HepG2 (cell line): Measurements from ENCODE around the gene HRCT1. TPM values are rescaled to one million over a fixed set of nuclear protein-coding genes. Genes with fewer than 3 reads are reported as not detected.

Experiments used
- NCOA2 ChIP-seq: sonication (generic); formaldehyde crosslinking; IDR thresholded peaks from 2 replicates; pipeline ENCODE4 v1.8.0; 2022; ENCODE audit warnings: inconsistent platforms
- NFIC ChIP-seq: IDR thresholded peaks from 2 replicates; pipeline ENCODE4 v1.6.1; 2012; ENCODE audit warnings: mild to moderate bottlenecking, low read length, inconsistent platforms
- NR2F1 ChIP-seq, 2 experiments: fragments of 450-650 bp in 1 of 2; formaldehyde crosslinking in 1 of 2; IDR thresholded peaks; 2 replicates each; pipeline versions ENCODE4 v1.5.0 to v1.6.1; 2016 to 2020; ENCODE audit warnings: mild to moderate bottlenecking in 1 of 2, missing compliant biosample characterization in 1 of 2, missing genetic modification reagents in 1 of 2, moderate library complexity in 1 of 2
- RARA ChIP-seq: IDR thresholded peaks from 2 replicates; pipeline ENCODE4 v1.6.1; 2016; ENCODE audit warnings: missing genetic modification reagents, missing compliant biosample characterization
- RARG ChIP-seq: sonication (generic); formaldehyde crosslinking; IDR thresholded peaks from 2 replicates; pipeline ENCODE4 v1.4.0; 2020; ENCODE audit warnings: low read depth, mild to moderate bottlenecking, missing genetic modification reagents
- RCOR2 ChIP-seq: IDR thresholded peaks from 2 replicates; pipeline ENCODE4 v1.6.1; 2016; ENCODE audit warnings: missing biosample characterization, missing genetic modification reagents
- RXRB ChIP-seq: IDR thresholded peaks from 2 replicates; pipeline ENCODE4 v1.6.1; 2016; ENCODE audit warnings: borderline replicate concordance, missing genetic modification reagents, missing compliant biosample characterization
- SAP130 ChIP-seq: IDR thresholded peaks from 2 replicates; pipeline ENCODE4 v1.6.1; 2016; ENCODE audit warnings: low read depth
- ZNF292 ChIP-seq: sonication (generic); formaldehyde crosslinking; IDR thresholded peaks from 2 replicates; pipeline ENCODE4 v1.8.1; 2022; ENCODE audit warnings: mild to moderate bottlenecking, low read depth, missing genetic modification reagents, borderline replicate concordance
- ZNF619 ChIP-seq: sonication (generic); formaldehyde crosslinking; IDR thresholded peaks from 2 replicates; pipeline ENCODE4 v1.4.0; 2020; ENCODE audit warnings: mild to moderate bottlenecking, missing genetic modification reagents
- ZNF879 ChIP-seq: sonication (generic); formaldehyde crosslinking; IDR thresholded peaks from 2 replicates; pipeline ENCODE4 v1.8.1; 2023; ENCODE audit warnings: missing genetic modification reagents
- polyA plus RNA-seq, 8 experiments: library from polyadenylated mRNA; depleted of rRNA in 3 of 8; stranded (reverse) in 7 of 8; unstranded in 1 of 8; fragments of >200 nt; fragmentation: Illumina TruSeq in 4 of 8; extraction: Trizol in 4 of 8; gene quantifications; 2 replicates each; pipeline versions ENCODE4 v1.2.1 to v1.2.3, GENCODE V29; 2011 to 2016; ENCODE audit warnings: low read depth in 4 of 8, missing spikeins in 1 of 8, mixed read lengths in 1 of 8; ENCODE audit not compliant: insufficient read depth in 1 of 8
- total RNA-seq, 5 experiments: library from RNA; depleted of rRNA; stranded (reverse); fragments of >200 nt; fragmentation: Illumina TruSeq; extraction: Trizol; gene quantifications; 2 replicates each; pipeline ENCODE4 v1.2.3, GENCODE V29; 2016; ENCODE audit warnings: low read depth in 1 of 5
- TF ChIP-seq, protein P1 (sequence below): sonication (generic); formaldehyde crosslinking; IDR thresholded peaks from 2 replicates; pipeline ENCODE4 v1.9.0; 2022; ENCODE audit warnings: low read depth, missing genetic modification reagents
- TF ChIP-seq, protein P2 (sequence below): IDR thresholded peaks from 2 replicates; pipeline ENCODE4 v1.6.1; 2016; ENCODE audit warnings: missing compliant biosample characterization, missing genetic modification reagents, borderline replicate concordance
- TF ChIP-seq, protein P3 (sequence below): sonication (generic); formaldehyde crosslinking; IDR thresholded peaks from 2 replicates; pipeline ENCODE4 v1.4.0; 2020; ENCODE audit warnings: missing genetic modification reagents
- TF ChIP-seq, protein P4 (sequence below): sonication (generic); formaldehyde crosslinking; IDR thresholded peaks from 2 replicates; pipeline ENCODE4 v1.8.1; 2023; ENCODE audit warnings: mild to moderate bottlenecking, missing genetic modification reagents
- TF ChIP-seq, protein P5 (sequence below): sonication (generic); formaldehyde crosslinking; IDR thresholded peaks from 2 replicates; pipeline ENCODE4 v1.9.0; 2021; ENCODE audit warnings: mild to moderate bottlenecking, missing genetic modification reagents

The HRCT1 gene
- total and polyA plus RNA-seq, 2 of the 13 experiments (the other 11 are each of a cell fraction or from before 2014, with no cell fraction given) = 0.13 TPM; not detected in 1

DNA sequence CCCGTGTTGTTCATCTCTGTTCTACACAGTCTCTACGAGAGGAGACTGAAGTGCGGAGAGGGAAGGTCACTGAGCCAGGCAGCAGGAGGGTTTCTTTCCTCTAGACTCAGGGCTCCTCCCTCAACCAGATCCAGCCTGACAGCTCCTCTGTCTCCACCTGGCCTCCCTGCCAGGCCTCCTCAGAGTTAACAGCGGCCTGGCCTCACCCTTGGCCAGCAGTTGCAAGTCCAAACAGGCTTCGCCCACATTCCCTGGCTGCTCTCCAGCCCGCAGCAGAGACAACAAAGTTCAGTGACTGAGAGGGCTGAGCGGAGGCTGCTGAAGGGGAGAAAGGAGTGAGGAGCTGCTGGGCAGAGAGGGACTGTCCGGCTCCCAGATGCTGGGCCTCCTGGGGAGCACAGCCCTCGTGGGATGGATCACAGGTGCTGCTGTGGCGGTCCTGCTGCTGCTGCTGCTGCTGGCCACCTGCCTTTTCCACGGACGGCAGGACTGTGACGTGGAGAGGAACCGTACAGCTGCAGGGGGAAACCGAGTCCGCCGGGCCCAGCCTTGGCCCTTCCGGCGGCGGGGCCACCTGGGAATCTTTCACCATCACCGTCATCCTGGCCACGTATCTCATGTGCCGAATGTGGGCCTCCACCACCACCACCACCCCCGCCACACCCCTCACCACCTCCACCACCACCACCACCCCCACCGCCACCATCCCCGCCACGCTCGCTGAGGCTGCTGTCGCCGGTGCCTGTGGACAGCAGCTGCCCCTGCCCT is at the start of gene HRCT1 (continued):
- TF ChIP-seq RCOR2 (CRISPR knock-in tag) (peak; percentile 72; the same call in 1 of the 2 replicates), NR2F1 (CRISPR knock-in tag; IDR thresholded peaks at IDR 0.05) (0 out of 4 replicates have a peak, but pooled peaks of 1 of the 2 experiments have one; percentile 13), ZNF292 (CRISPR knock-in tag) (peak; percentile 95), ZNF879 (no peak), ZNF619 (0 out of 2 replicates have a peak, but pooled peaks have one; percentile 39), RARG (CRISPR knock-in tag) (no peak), NCOA2 (CRISPR knock-in tag) (peak; percentile 41; the same call in 1 of the 2 replicates), RXRB (CRISPR knock-in tag) (peak; percentile 69; the same call in 1 of the 2 replicates), NFIC (no peak), SAP130 (CRISPR knock-in tag) (peak; percentile 71), RARA (CRISPR knock-in tag) (peak; percentile 28; the same call in 1 of the 2 replicates)
- TF ChIP-seq, protein P1, sequence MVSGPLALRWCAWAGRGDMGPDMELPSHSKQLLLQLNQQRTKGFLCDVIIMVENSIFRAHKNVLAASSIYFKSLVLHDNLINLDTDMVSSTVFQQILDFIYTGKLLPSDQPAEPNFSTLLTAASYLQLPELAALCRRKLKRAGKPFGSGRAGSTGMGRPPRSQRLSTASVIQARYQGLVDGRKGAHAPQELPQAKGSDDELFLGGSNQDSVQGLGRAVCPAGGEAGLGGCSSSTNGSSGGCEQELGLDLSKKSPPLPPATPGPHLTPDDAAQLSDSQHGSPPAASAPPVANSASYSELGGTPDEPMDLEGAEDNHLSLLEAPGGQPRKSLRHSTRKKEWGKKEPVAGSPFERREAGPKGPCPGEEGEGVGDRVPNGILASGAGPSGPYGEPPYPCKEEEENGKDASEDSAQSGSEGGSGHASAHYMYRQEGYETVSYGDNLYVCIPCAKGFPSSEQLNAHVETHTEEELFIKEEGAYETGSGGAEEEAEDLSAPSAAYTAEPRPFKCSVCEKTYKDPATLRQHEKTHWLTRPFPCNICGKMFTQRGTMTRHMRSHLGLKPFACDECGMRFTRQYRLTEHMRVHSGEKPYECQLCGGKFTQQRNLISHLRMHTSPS = 0 out of 2 replicates have a peak, but pooled peaks have one; percentile 24
- TF ChIP-seq, protein P2, sequence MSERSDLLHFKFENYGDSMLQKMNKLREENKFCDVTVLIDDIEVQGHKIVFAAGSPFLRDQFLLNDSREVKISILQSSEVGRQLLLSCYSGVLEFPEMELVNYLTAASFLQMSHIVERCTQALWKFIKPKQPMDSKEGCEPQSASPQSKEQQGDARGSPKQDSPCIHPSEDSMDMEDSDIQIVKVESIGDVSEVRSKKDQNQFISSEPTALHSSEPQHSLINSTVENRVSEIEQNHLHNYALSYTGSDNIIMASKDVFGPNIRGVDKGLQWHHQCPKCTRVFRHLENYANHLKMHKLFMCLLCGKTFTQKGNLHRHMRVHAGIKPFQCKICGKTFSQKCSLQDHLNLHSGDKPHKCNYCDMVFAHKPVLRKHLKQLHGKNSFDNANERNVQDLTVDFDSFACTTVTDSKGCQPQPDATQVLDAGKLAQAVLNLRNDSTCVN (CRISPR knock-in tag) = no peak
- TF ChIP-seq, protein P3, sequence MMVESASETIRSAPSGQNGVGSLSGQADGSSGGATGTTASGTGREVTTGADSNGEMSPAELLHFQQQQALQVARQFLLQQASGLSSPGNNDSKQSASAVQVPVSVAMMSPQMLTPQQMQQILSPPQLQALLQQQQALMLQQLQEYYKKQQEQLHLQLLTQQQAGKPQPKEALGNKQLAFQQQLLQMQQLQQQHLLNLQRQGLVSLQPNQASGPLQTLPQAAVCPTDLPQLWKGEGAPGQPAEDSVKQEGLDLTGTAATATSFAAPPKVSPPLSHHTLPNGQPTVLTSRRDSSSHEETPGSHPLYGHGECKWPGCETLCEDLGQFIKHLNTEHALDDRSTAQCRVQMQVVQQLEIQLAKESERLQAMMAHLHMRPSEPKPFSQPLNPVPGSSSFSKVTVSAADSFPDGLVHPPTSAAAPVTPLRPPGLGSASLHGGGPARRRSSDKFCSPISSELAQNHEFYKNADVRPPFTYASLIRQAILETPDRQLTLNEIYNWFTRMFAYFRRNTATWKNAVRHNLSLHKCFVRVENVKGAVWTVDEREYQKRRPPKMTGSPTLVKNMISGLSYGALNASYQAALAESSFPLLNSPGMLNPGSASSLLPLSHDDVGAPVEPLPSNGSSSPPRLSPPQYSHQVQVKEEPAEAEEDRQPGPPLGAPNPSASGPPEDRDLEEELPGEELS (CRISPR knock-in tag) = peak; percentile 22; the same call in 1 of the 2 replicates
- TF ChIP-seq, protein P4, sequence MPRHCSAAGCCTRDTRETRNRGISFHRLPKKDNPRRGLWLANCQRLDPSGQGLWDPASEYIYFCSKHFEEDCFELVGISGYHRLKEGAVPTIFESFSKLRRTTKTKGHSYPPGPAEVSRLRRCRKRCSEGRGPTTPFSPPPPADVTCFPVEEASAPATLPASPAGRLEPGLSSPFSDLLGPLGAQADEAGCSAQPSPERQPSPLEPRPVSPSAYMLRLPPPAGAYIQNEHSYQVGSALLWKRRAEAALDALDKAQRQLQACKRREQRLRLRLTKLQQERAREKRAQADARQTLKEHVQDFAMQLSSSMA (CRISPR knock-in tag) = 0 out of 2 replicates have a peak, but pooled peaks have one; percentile 27
- TF ChIP-seq, protein P5, sequence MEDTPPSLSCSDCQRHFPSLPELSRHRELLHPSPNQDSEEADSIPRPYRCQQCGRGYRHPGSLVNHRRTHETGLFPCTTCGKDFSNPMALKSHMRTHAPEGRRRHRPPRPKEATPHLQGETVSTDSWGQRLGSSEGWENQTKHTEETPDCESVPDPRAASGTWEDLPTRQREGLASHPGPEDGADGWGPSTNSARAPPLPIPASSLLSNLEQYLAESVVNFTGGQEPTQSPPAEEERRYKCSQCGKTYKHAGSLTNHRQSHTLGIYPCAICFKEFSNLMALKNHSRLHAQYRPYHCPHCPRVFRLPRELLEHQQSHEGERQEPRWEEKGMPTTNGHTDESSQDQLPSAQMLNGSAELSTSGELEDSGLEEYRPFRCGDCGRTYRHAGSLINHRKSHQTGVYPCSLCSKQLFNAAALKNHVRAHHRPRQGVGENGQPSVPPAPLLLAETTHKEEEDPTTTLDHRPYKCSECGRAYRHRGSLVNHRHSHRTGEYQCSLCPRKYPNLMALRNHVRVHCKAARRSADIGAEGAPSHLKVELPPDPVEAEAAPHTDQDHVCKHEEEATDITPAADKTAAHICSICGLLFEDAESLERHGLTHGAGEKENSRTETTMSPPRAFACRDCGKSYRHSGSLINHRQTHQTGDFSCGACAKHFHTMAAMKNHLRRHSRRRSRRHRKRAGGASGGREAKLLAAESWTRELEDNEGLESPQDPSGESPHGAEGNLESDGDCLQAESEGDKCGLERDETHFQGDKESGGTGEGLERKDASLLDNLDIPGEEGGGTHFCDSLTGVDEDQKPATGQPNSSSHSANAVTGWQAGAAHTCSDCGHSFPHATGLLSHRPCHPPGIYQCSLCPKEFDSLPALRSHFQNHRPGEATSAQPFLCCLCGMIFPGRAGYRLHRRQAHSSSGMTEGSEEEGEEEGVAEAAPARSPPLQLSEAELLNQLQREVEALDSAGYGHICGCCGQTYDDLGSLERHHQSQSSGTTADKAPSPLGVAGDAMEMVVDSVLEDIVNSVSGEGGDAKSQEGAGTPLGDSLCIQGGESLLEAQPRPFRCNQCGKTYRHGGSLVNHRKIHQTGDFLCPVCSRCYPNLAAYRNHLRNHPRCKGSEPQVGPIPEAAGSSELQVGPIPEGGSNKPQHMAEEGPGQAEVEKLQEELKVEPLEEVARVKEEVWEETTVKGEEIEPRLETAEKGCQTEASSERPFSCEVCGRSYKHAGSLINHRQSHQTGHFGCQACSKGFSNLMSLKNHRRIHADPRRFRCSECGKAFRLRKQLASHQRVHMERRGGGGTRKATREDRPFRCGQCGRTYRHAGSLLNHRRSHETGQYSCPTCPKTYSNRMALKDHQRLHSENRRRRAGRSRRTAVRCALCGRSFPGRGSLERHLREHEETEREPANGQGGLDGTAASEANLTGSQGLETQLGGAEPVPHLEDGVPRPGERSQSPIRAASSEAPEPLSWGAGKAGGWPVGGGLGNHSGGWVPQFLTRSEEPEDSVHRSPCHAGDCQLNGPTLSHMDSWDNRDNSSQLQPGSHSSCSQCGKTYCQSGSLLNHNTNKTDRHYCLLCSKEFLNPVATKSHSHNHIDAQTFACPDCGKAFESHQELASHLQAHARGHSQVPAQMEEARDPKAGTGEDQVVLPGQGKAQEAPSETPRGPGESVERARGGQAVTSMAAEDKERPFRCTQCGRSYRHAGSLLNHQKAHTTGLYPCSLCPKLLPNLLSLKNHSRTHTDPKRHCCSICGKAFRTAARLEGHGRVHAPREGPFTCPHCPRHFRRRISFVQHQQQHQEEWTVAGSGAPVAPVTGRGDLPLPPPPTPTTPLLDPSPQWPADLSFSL (CRISPR knock-in tag) = 0 out of 2 replicates have a peak, but pooled peaks have one; percentile 41
